Measurements from ENCODE around the gene OTX1.

DNA sequence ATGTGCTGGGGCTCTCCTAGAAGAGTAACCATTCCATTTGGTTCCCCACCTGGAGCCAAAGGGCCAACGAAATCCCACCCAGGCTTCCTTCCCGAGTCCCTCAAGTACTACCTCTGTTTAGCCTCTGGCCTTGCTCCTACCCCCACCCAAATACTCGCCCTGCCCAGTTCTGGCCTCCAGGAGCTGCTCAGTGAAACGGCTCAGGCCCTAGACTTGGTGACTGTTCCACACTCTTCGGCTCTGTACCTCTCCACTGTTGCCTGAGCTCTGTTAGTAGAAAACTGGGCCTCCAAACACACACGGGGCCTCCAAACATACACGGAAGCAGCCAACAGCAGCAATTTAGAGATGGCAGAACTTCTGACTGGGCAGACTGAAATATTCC lies 4.2 kb downstream of the OTX1 start:
- no peak for TF ChIP-seq EZH2 (IDR thresholded peaks at IDR 0.05; ENCODE audit: low read depth, unreplicated experiment)
- TF ChIP-seq, protein P1, sequence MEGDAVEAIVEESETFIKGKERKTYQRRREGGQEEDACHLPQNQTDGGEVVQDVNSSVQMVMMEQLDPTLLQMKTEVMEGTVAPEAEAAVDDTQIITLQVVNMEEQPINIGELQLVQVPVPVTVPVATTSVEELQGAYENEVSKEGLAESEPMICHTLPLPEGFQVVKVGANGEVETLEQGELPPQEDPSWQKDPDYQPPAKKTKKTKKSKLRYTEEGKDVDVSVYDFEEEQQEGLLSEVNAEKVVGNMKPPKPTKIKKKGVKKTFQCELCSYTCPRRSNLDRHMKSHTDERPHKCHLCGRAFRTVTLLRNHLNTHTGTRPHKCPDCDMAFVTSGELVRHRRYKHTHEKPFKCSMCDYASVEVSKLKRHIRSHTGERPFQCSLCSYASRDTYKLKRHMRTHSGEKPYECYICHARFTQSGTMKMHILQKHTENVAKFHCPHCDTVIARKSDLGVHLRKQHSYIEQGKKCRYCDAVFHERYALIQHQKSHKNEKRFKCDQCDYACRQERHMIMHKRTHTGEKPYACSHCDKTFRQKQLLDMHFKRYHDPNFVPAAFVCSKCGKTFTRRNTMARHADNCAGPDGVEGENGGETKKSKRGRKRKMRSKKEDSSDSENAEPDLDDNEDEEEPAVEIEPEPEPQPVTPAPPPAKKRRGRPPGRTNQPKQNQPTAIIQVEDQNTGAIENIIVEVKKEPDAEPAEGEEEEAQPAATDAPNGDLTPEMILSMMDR (conservative IDR thresholded peaks at IDR 0.05; ENCODE audit: low read depth in 2 of 2), result no peak
- TF ChIP-seq POLR2AphosphoS5 (IDR thresholded peaks at IDR 0.05; ENCODE audit: low read depth), result no peak
- TF ChIP-seq, protein P2, sequence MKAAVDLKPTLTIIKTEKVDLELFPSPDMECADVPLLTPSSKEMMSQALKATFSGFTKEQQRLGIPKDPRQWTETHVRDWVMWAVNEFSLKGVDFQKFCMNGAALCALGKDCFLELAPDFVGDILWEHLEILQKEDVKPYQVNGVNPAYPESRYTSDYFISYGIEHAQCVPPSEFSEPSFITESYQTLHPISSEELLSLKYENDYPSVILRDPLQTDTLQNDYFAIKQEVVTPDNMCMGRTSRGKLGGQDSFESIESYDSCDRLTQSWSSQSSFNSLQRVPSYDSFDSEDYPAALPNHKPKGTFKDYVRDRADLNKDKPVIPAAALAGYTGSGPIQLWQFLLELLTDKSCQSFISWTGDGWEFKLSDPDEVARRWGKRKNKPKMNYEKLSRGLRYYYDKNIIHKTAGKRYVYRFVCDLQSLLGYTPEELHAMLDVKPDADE (IDR thresholded peaks at IDR 0.05), result no peak
- TF ChIP-seq, protein P3, sequence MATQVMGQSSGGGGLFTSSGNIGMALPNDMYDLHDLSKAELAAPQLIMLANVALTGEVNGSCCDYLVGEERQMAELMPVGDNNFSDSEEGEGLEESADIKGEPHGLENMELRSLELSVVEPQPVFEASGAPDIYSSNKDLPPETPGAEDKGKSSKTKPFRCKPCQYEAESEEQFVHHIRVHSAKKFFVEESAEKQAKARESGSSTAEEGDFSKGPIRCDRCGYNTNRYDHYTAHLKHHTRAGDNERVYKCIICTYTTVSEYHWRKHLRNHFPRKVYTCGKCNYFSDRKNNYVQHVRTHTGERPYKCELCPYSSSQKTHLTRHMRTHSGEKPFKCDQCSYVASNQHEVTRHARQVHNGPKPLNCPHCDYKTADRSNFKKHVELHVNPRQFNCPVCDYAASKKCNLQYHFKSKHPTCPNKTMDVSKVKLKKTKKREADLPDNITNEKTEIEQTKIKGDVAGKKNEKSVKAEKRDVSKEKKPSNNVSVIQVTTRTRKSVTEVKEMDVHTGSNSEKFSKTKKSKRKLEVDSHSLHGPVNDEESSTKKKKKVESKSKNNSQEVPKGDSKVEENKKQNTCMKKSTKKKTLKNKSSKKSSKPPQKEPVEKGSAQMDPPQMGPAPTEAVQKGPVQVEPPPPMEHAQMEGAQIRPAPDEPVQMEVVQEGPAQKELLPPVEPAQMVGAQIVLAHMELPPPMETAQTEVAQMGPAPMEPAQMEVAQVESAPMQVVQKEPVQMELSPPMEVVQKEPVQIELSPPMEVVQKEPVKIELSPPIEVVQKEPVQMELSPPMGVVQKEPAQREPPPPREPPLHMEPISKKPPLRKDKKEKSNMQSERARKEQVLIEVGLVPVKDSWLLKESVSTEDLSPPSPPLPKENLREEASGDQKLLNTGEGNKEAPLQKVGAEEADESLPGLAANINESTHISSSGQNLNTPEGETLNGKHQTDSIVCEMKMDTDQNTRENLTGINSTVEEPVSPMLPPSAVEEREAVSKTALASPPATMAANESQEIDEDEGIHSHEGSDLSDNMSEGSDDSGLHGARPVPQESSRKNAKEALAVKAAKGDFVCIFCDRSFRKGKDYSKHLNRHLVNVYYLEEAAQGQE (IDR thresholded peaks at IDR 0.05; ENCODE audit: unreplicated experiment), result no peak
